Neutrophil (primary cell): ENCODE data around the gene KIAA1958.

Source experiments
- H3K27ac ChIP-seq: fragments of 200-600 bp; sonication (generic); 2 replicates; pipeline ENCODE4 v1.5.1; 2016; ENCODE audit warnings: mild to moderate bottlenecking, moderate library complexity
- H3K27me3 ChIP-seq: fragments of 200-600 bp; sonication (generic); 2 replicates; pipeline ENCODE4 v1.6.0; 2016; ENCODE audit warnings: mild to moderate bottlenecking
- H3K36me3 ChIP-seq: fragments of 200-600 bp; sonication (generic); 2 replicates; pipeline ENCODE4 v1.5.1; 2017
- H3K4me1 ChIP-seq, 2 experiments: fragments of 200-600 bp in 1 of 2; sonication (generic) in 1 of 2; 1 replicate in 1 of 2; 2 replicates in 1 of 2; pipeline versions ENCODE4 v1.5.1 to v1.6.1; 2013 to 2016; ENCODE audit warnings: low read depth in 1 of 2, low read length in 1 of 2, mild to moderate bottlenecking in 1 of 2, moderate library complexity in 1 of 2; ENCODE audit not compliant: control insufficient read depth in 1 of 2, insufficient read depth in 1 of 2
- H3K4me3 ChIP-seq, 2 experiments: fragments of 200-600 bp in 1 of 2; sonication (generic) in 1 of 2; 1 replicate in 1 of 2; 2 replicates in 1 of 2; pipeline ENCODE4 v1.5.1; 2013 to 2016; ENCODE audit warnings: low read depth in 1 of 2, low read length in 1 of 2, mild to moderate bottlenecking in 1 of 2, moderate library complexity in 1 of 2
- H3K9me3 ChIP-seq: fragments of 200-600 bp; sonication (generic); 2 replicates; pipeline ENCODE4 v1.5.1; 2016
- TF ChIP-seq, protein P1 (sequence below): fragments of 200-600 bp; sonication (generic); IDR thresholded peaks from 2 replicates; pipeline ENCODE4 v1.5.1; 2016; ENCODE audit warnings: antibody characterized with exemption

Gene KIAA1958

GRCh38 chr9:112631313-112632070 is 144.9 kb downstream of the KIAA1958 start:
- Histone ChIP-seq H3K4me3 (no peak overlapping the region), H3K27me3 (no peaks in the 10 kb centered on the region), H3K4me1 (peaks cover 0 to 9% of the 10 kb centered on the region in 2 experiments), H3K27ac (no peak overlapping the region), H3K9me3 (no peaks in the 10 kb centered on the region), H3K36me3 (no peaks in the 10 kb centered on the region)
- TF ChIP-seq, protein P1, sequence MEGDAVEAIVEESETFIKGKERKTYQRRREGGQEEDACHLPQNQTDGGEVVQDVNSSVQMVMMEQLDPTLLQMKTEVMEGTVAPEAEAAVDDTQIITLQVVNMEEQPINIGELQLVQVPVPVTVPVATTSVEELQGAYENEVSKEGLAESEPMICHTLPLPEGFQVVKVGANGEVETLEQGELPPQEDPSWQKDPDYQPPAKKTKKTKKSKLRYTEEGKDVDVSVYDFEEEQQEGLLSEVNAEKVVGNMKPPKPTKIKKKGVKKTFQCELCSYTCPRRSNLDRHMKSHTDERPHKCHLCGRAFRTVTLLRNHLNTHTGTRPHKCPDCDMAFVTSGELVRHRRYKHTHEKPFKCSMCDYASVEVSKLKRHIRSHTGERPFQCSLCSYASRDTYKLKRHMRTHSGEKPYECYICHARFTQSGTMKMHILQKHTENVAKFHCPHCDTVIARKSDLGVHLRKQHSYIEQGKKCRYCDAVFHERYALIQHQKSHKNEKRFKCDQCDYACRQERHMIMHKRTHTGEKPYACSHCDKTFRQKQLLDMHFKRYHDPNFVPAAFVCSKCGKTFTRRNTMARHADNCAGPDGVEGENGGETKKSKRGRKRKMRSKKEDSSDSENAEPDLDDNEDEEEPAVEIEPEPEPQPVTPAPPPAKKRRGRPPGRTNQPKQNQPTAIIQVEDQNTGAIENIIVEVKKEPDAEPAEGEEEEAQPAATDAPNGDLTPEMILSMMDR = no peak

GRCh38 chr9:112640311-112640710 is 153.7 kb downstream of the KIAA1958 start:
- TF ChIP-seq, protein P1 = no peak
- H3K36me3 ChIP-seq = no peaks in the 10 kb centered on the region
- H3K27ac ChIP-seq = no peak overlapping the region
- H3K9me3 ChIP-seq = no peaks in the 10 kb centered on the region
- H3K4me1 ChIP-seq = no peaks in the 10 kb centered on the region
- no peak overlapping the region for H3K4me3 ChIP-seq
- H3K27me3 ChIP-seq = no peaks in the 10 kb centered on the region

DNA sequence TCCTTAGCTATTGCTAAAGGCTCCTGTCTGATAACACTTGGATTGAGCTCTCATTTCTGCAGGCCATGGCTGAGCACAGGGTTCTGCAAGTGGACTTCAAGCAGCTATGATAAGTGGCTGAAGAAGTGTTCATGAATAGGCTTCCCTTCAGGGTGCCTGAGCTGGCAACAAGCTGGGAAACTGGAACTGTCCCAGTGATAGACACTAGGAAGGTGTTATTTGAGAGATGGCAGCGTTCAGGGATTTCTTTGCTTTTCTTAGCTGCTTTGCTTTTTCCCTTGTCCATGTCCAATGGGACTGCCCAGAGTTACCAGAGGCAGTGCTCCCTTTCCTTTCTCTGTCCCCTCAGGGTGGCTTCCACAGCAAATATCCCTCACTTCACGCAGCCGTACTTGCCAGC is 155.5 kb downstream of the KIAA1958 start:
- H3K4me3 ChIP-seq = no peak overlapping the region
- no peaks in the 10 kb centered on the region for H3K9me3 ChIP-seq
- H3K27me3 ChIP-seq = no peaks in the 10 kb centered on the region
- no peaks in the 10 kb centered on the region for H3K36me3 ChIP-seq
- no peaks in the 10 kb centered on the region for H3K4me1 ChIP-seq
- H3K27ac ChIP-seq = no peak overlapping the region
- TF ChIP-seq, protein P1 = no peak

- no peaks in the 10 kb centered on the region for H3K4me1 ChIP-seq
- H3K27ac ChIP-seq = no peak overlapping the region
- no peak overlapping the region for H3K4me3 ChIP-seq
- TF ChIP-seq, protein P1 = no peak
- peaks cover 3% of the 10 kb centered on the region for H3K9me3 ChIP-seq
- no peaks in the 10 kb centered on the region for H3K27me3 ChIP-seq
- no peaks in the 10 kb centered on the region for H3K36me3 ChIP-seq
Observed at GRCh38 chr9:112647596-112647995, 161.0 kb downstream of the KIAA1958 start.

DNA sequence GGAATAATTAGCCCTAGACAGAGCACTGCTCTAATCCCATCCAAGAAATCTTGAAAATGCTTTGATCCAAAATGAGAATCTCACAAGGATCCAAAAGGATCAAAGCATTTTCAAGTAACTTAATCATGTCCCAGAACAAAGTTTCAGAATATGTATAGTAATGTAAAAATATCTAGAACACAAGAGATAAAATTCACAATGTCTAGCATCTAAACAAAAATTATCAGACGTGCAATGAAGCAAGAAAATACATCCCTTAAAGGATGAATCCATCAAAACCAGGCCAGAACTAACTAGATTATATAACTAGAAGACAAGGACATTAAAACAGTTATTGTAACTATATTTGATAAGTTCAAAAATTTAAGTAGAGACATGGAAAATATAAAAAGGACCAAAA is 162.0 kb downstream of the KIAA1958 start:
- Histone ChIP-seq H3K4me1 (no peaks in the 10 kb centered on the region), H3K27ac (no peak overlapping the region), H3K36me3 (no peaks in the 10 kb centered on the region), H3K4me3 (no peak overlapping the region), H3K27me3 (no peaks in the 10 kb centered on the region), H3K9me3 (peaks cover 3% of the 10 kb centered on the region)
- TF ChIP-seq, protein P1 = no peak
